Caco-2 (cell line): ENCODE measurements around the gene CDC34. TPM values are rescaled to one million over a fixed set of nuclear protein-coding genes. Genes with fewer than 3 reads are reported as not detected.

ENCODE experiments used
- BruUV-seq: library from RNA; stranded (reverse); fragments of 400-500 nt; replicated peaks from 2 replicates; lab custom pipeline; 2021; lab: Mats Ljungman, UMichigan
- CTCF ChIA-PET: fragments of 300-600 bp; sonication (Branson Sonifier 250); formaldehyde crosslinking; loops from one replicate; lab custom pipeline; 2022; ENCODE audit warnings: antibody characterized with exemption; lab: Charles Lee
- POLR2A ChIA-PET: fragments of 300-600 bp; sonication (Branson Sonifier 250); formaldehyde crosslinking; loops from one replicate; lab custom pipeline; 2022; ENCODE audit warnings: antibody characterized with exemption; lab: Charles Lee
- DNase-seq, 2 experiments: peaks; one replicate each; pipeline versions ENCODE4 v3.0.0 to v3.0.0-alpha.2; 2020 to 2022
- H3K27me3 ChIP-seq: replicated peaks from 2 replicates; pipeline ENCODE4 v1.6.0; 2011; ENCODE audit warnings: low read length; ENCODE audit not compliant: control insufficient read depth, insufficient read depth
- H3K36me3 ChIP-seq: 2 replicates; pipeline ENCODE4 v1.5.1; 2011; ENCODE audit warnings: low read length; ENCODE audit not compliant: control insufficient read depth, insufficient read depth
- H3K4me1 ChIP-seq: fragments of 250-450 bp; sonication (Bioruptor Pico); 2 replicates; pipeline ENCODE4 v1.5.1; 2020; ENCODE audit warnings: mild to moderate bottlenecking
- H3K4me3 ChIP-seq: 2 replicates; pipeline ENCODE4 v1.5.1; 2011; ENCODE audit warnings: low read depth, mild to moderate bottlenecking, control low read depth, low read length
- H3K9me3 ChIP-seq: fragments of 250-450 bp; sonication (Bioruptor Pico); 2 replicates; pipeline ENCODE4 v1.5.1; 2020; ENCODE audit warnings: mild to moderate bottlenecking, moderate library complexity
- H3K27ac Mint-ChIP-seq: one replicate; pipeline ENCODE4 v1.8.0; 2022; ENCODE audit warnings: mixed read lengths; ENCODE audit not compliant: unreplicated experiment
- H3K27me3 Mint-ChIP-seq: one replicate; pipeline ENCODE4 v1.8.0; 2022; ENCODE audit warnings: mixed read lengths; ENCODE audit not compliant: insufficient read depth, unreplicated experiment
- H3K36me3 Mint-ChIP-seq: one replicate; pipeline ENCODE4 v1.8.0; 2022; ENCODE audit warnings: mild to moderate bottlenecking, mixed read lengths; ENCODE audit not compliant: insufficient read depth, unreplicated experiment
- H3K4me1 Mint-ChIP-seq: one replicate; pipeline ENCODE4 v1.8.0; 2022; ENCODE audit warnings: low read depth, mixed read lengths; ENCODE audit not compliant: unreplicated experiment
- H3K4me3 Mint-ChIP-seq: one replicate; pipeline ENCODE4 v1.8.0; 2022; ENCODE audit warnings: mild to moderate bottlenecking, moderate library complexity, mixed read lengths; ENCODE audit not compliant: unreplicated experiment
- H3K9me3 Mint-ChIP-seq: one replicate; pipeline ENCODE4 v1.8.0; 2022; ENCODE audit warnings: mixed read lengths; ENCODE audit not compliant: unreplicated experiment
- CTCF ChIP-seq, 2 experiments: fragments of 200-600 bp in 1 of 2; IDR thresholded peaks; 1 replicate in 1 of 2; 2 replicates in 1 of 2; pipeline versions ENCODE4 v1.5.1 to v1.8.0; 2011 to 2022; ENCODE audit warnings: antibody characterized with exemption in 1 of 2, control low read depth in 1 of 2, inconsistent platforms in 1 of 2, low read depth in 1 of 2, low read length in 1 of 2, mild to moderate bottlenecking in 1 of 2, moderate library complexity in 1 of 2; ENCODE audit not compliant: insufficient read depth in 1 of 2, severe bottlenecking in 1 of 2, unreplicated experiment in 1 of 2
- intact Hi-C: fragments of 100-400 bp; cut with micrococcal nuclease; formaldehyde crosslinking; loops from one replicate; pipeline ENCODE4 v1.10.0; 2022; ENCODE audit not compliant: unreplicated experiment
- total RNA-seq: library from RNA; stranded (reverse); gene quantifications from 2 replicates; pipeline ENCODE4 v1.2.3, GENCODE V29; 2022

The CDC34 gene
- total RNA-seq, 1 experiment from 2014 or later = 129 TPM

- peaks cover 19% of the 10 kb centered on the region for H3K4me1 ChIP-seq
- no peaks in the 10 kb centered on the region for H3K9me3 Mint-ChIP-seq
- no TSS peak for BruUV-seq
- H3K9me3 ChIP-seq = no peaks in the 10 kb centered on the region
- intact Hi-C loops = no loop called here
- no peaks in the 10 kb centered on the region for H3K36me3 ChIP-seq
- H3K27me3 ChIP-seq = 0 out of 2 replicates have a peak, but pooled peaks cover 2% of the 10 kb centered on the region
- peaks cover 5% of the 10 kb centered on the region for H3K27me3 Mint-ChIP-seq
- CTCF ChIA-PET = no interaction called here
- no peak overlapping the region for H3K4me3 ChIP-seq
- H3K4me1 Mint-ChIP-seq = no peaks in the 10 kb centered on the region
- peak; percentile 38 to 62 for DNase-seq
- H3K36me3 Mint-ChIP-seq = peaks cover 36% of the 10 kb centered on the region
- TF ChIP-seq CTCF (IDR thresholded peaks at IDR 0.05; ENCODE audit: insufficient read depth in 1 of 2, low read depth in 1 of 2, low read length in 1 of 2, severe bottlenecking in 1 of 2, unreplicated experiment in 1 of 2) = peak in 1 of 2 experiments; percentile 3
- no peak overlapping the region for H3K27ac Mint-ChIP-seq
- no peak overlapping the region for H3K4me3 Mint-ChIP-seq
- POLR2A ChIA-PET = no interaction called here
Observed at GRCh38 chr19:588093-588740, 56.7 kb downstream of the CDC34 start.

GRCh38 chr19:588741-589692, 57.5 kb downstream of the CDC34 start:
- CTCF ChIA-PET = no interaction called here
- Mint-ChIP-seq H3K4me3 (peak overlapping the region; percentile 55), H3K27ac (no peak overlapping the region), H3K4me1 (no peaks in the 10 kb centered on the region), H3K9me3 (no peaks in the 10 kb centered on the region), H3K36me3 (peaks cover 30% of the 10 kb centered on the region), H3K27me3 (peaks cover 7% of the 10 kb centered on the region)
- Histone ChIP-seq H3K4me3 (peak overlapping the region; percentile 30), H3K9me3 (no peaks in the 10 kb centered on the region), H3K36me3 (no peaks in the 10 kb centered on the region), H3K27me3 (0 out of 2 replicates have a peak, but pooled peaks cover 2% of the 10 kb centered on the region), H3K4me1 (peaks cover 19% of the 10 kb centered on the region)
- no TSS peak for BruUV-seq
- intact Hi-C loops = no loop called here
- TF ChIP-seq CTCF (IDR thresholded peaks at IDR 0.05; ENCODE audit: insufficient read depth in 1 of 2, low read depth in 1 of 2, low read length in 1 of 2, severe bottlenecking in 1 of 2, unreplicated experiment in 1 of 2) = no peak
- DNase-seq = peak; percentile 38 to 57
- POLR2A ChIA-PET = no interaction called here

- Mint-ChIP-seq H3K9me3 (no peaks in the 10 kb centered on the region), H3K36me3 (peaks cover 24% of the 10 kb centered on the region), H3K27ac (no peak within 1 kb of the TSS), H3K4me3 (peak within 1 kb of the TSS; percentile 55), H3K4me1 (no peaks in the 10 kb centered on the region), H3K27me3 (peaks cover 7% of the 10 kb centered on the region)
- TF ChIP-seq CTCF (IDR thresholded peaks at IDR 0.05; ENCODE audit: insufficient read depth in 1 of 2, low read depth in 1 of 2, low read length in 1 of 2, severe bottlenecking in 1 of 2, unreplicated experiment in 1 of 2) = no peak
- no TSS peak for BruUV-seq
- ChIA-PET CTCF (interaction anchor here (0.5 kb wide), 1 partner anchor 34 kb away, joined by 4 read pairs; no protein-coding TSS in a partner anchor), POLR2A (no interaction called here)
- Histone ChIP-seq H3K4me1 (peaks cover 19% of the 10 kb centered on the region), H3K4me3 (peak within 1 kb of the TSS; percentile 38), H3K9me3 (no peaks in the 10 kb centered on the region), H3K36me3 (no peaks in the 10 kb centered on the region), H3K27me3 (0 out of 2 replicates have a peak, but pooled peaks cover 2% of the 10 kb centered on the region)
- no peak for DNase-seq
- intact Hi-C loops = no loop called here
Observed at GRCh38 chr19:589693-590395, 58.3 kb downstream of the CDC34 start, which contains the start of gene HCN2. HCN2 (plus strand) TSS chr19:589881; CDS start chr19:589946, 65 bp downstream.
